Memory B cell (primary cell): ENCODE data around the gene THADA.

Experiments
- ATAC-seq: fragments of 150-1000 bp; cut with Tn5 transposase; 2 replicates; pipeline ENCODE4 v1.10.0; 2021; ENCODE audit warnings: low read depth, mild to moderate bottlenecking, moderate library complexity
- DNase-seq, 2 donors: peaks; one replicate each; pipeline ENCODE4 v3.0.0; 2022; ENCODE audit warnings: low spot score in 2 of 2
- H3K27ac Mint-ChIP-seq: one replicate; pipeline ENCODE4 v1.8.0; 2022; ENCODE audit warnings: mild to moderate bottlenecking, moderate library complexity, mixed read lengths
- H3K27me3 Mint-ChIP-seq: one replicate; pipeline ENCODE4 v1.8.0; 2022; ENCODE audit warnings: mixed read lengths
- H3K36me3 Mint-ChIP-seq: one replicate; pipeline ENCODE4 v1.8.0; 2022; ENCODE audit warnings: mild to moderate bottlenecking, mixed read lengths
- H3K4me1 Mint-ChIP-seq: one replicate; pipeline ENCODE4 v1.8.0; 2022; ENCODE audit warnings: mixed read lengths
- H3K4me3 Mint-ChIP-seq: one replicate; pipeline ENCODE4 v1.8.0; 2022; ENCODE audit warnings: mild to moderate bottlenecking, moderate library complexity, mixed read lengths
- H3K9me3 Mint-ChIP-seq: one replicate; pipeline ENCODE4 v1.8.0; 2022; ENCODE audit warnings: mixed read lengths

The THADA gene

DNA sequence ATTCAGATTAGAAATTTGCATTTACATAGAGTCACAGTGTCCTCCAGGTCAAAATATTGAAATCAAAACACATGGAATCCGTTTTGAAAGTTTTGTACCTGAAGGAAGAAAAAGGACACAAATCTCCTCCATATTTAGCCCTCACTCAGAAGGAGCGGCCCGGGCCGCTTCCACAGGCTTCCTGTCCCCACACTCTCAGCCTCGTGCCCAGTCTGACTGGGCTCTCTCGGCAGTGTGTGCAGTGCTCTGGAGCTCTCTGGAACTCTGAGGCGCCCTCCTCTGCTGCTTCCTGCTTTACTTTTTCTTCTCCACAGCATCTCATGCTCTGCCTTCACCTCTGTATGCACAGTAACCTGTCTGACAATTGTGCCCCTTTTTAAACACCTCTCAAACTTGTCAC, 347.2 kb downstream of the THADA start:
- peaks cover 7% of the 10 kb centered on the region for H3K36me3 Mint-ChIP-seq
- H3K27ac Mint-ChIP-seq = no peak overlapping the region
- no peaks in the 10 kb centered on the region for H3K27me3 Mint-ChIP-seq
- no peak overlapping the region for H3K4me3 Mint-ChIP-seq
- H3K4me1 Mint-ChIP-seq = no peaks in the 10 kb centered on the region
- DNase-seq (no peak), ATAC-seq (no peak)
- H3K9me3 Mint-ChIP-seq = no peaks in the 10 kb centered on the region

DNA sequence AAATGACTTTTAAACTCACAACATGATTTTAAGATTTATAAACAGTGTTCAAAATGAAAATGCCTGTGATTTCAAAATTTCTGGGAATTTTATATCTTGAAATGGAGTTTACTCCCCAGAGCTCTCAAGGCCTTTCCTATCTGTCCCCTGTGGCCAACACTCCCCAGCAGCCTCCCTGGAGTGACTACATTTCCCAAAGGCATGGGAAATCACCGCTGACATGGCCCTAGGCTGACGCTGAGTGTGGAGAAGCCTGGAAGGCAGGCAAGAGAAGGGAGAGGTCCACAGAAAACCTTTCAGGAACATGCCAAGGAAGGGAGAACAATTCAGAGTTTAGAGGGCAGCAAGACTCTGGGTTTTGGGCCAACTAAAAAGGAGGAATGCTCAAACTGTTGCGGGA, 349.2 kb downstream of the THADA start:
- peaks cover 11% of the 10 kb centered on the region for H3K36me3 Mint-ChIP-seq
- H3K27me3 Mint-ChIP-seq = no peaks in the 10 kb centered on the region

DNA sequence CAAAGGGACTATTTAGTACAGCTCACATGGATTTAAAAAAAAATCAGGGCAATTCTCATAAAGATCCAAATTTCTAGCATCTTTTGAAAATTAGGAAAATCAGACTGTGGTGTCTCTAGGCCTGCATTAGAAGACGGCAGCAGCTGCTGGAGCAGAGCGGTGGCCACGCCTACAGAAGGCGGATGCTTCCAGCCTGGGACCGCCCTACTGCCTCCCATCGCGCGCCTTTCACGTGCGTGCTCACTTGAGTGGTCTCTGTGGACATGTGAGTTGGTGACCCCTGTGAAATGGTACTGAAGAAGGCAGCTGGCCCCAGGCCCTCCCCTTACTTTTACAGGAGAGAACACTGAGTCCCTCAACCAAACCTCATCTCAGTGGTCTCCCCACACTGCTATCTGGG, 354.3 kb downstream of the THADA start:
- peaks cover 27% of the 10 kb centered on the region for H3K4me1 Mint-ChIP-seq
- H3K27ac Mint-ChIP-seq = peak overlapping the region; percentile 90
- DNase-seq = no peak
- no peaks in the 10 kb centered on the region for H3K27me3 Mint-ChIP-seq
- ATAC-seq = no peak
- peaks cover 6% of the 10 kb centered on the region for H3K36me3 Mint-ChIP-seq
- H3K9me3 Mint-ChIP-seq = no peaks in the 10 kb centered on the region
- no peak overlapping the region for H3K4me3 Mint-ChIP-seq

More for the DNA sequence above, 349.2 kb downstream of the THADA start:
- ATAC-seq (no peak), DNase-seq (no peak)
- Mint-ChIP-seq H3K27ac (no peak overlapping the region), H3K4me3 (no peak overlapping the region), H3K9me3 (no peaks in the 10 kb centered on the region), H3K4me1 (no peaks in the 10 kb centered on the region)

DNA sequence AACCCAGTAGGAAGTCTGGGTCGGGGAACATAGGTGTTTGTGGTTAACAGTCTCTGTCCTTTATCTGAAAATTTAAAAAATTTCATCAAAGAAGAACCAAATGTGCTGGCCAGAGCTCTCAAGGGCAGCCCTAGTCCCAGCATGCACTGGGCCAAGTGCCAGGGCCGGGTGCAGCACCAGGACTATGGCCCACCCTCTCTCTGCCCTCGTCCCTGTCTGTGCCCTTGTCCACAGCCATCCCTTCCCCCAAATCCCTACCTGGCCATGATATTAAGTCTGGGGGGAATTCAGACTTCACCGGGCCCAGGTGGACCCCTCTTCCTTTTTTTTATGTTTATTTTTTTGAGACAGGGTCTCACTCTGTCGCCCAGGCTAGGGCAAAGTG, 355.1 kb downstream of the THADA start:
- Mint-ChIP-seq H3K36me3 (peaks cover 6% of the 10 kb centered on the region), H3K9me3 (no peaks in the 10 kb centered on the region), H3K4me1 (peaks cover 27% of the 10 kb centered on the region), H3K27ac (peak overlapping the region; percentile 90), H3K27me3 (no peaks in the 10 kb centered on the region), H3K4me3 (peak overlapping the region; percentile 21)
- ATAC-seq (no peak), DNase-seq (no peak)

DNA sequence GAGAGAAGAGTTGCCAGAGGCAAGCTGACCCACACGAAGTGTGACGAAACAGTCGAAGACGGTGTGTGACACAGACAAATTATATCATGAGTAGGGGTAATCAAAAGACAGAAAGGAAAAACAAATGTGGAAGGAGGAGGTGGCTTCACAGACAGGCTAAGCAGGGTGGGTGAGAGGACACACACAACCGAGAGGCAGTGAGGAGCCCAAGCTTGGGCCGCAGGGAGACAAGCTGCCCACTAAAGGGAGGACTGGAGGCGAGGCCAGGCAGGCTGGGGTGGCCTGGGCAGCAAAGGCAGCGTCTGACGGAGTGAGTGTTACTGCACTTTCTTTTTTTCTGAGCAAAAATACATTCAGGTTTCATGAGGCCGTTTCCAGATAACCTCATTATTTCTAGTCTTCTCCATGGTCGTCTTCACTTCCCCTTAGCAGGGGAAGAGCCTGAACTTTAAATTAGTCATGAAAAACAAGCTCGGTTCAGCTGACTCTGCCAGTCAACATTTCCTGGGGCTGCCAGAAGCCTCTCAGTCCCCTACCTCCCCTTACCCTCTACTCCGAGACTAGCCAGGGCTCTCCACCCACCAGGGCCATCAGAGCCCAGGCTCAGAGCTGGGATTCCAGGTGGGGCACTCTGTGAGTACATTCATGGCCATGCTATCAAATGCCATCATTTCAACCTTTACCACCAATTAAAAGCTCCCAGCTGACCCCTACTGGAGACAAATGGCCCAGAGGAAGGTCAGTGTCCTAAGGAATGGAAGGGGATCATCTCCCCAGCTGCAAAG, 355.7 kb downstream of the THADA start:
- DNase-seq = no peak
- ATAC-seq = peak; percentile 79
- peaks cover 6% of the 10 kb centered on the region for H3K36me3 Mint-ChIP-seq
- no peaks in the 10 kb centered on the region for H3K27me3 Mint-ChIP-seq
- no peaks in the 10 kb centered on the region for H3K9me3 Mint-ChIP-seq
- H3K4me1 Mint-ChIP-seq = peaks cover 27% of the 10 kb centered on the region
- H3K27ac Mint-ChIP-seq = peak overlapping the region; percentile 90
- peak overlapping the region; percentile 41 for H3K4me3 Mint-ChIP-seq

DNA sequence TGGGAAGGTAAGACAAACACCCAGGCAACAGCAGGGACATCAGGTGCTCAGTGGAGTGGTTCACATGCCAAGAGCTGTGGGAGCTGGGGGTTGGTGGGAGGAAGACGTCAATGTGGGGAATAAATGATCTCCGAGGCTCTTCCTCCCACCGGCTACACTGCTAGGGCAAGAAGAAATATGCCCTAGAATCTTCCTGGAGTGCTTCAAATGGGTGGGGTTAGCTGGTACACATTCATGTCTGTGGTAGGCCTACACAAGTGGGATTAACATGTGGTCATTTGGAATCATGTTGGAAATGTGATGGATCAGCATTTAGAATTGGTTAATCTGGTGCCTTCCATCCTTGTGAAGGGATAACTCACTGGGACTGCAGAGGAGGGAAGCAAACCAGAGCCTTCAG, 357.0 kb downstream of the THADA start:
- no peaks in the 10 kb centered on the region for H3K27me3 Mint-ChIP-seq
- H3K4me3 Mint-ChIP-seq = no peak overlapping the region
- DNase-seq = no peak
- H3K36me3 Mint-ChIP-seq = peaks cover 4% of the 10 kb centered on the region
- no peaks in the 10 kb centered on the region for H3K9me3 Mint-ChIP-seq
- peak overlapping the region; percentile 90 for H3K27ac Mint-ChIP-seq
- H3K4me1 Mint-ChIP-seq = peaks cover 34% of the 10 kb centered on the region
- no peak for ATAC-seq

DNA sequence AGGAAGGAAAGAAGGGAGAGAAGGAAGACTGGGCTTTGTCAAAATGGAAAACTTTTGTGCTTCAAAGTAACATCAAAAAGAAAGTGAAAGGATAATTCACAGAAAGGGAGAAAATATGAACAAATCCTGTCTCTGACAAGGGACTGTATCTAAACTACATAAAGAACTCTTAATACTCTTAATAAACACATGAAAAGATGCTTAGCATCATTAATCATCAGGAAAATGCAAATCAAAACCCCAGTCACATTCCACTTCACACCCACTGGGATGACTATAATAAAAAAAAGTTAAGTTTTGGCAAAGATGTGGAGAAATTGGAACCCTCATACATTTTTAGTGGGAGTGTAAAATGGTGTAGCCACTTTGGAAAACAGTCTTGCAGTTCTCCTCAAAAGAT, 357.7 kb downstream of the THADA start:
- DNase-seq (no peak), ATAC-seq (no peak)
- Mint-ChIP-seq H3K9me3 (no peaks in the 10 kb centered on the region), H3K27me3 (no peaks in the 10 kb centered on the region), H3K27ac (peak overlapping the region; percentile 90), H3K36me3 (peaks cover 2% of the 10 kb centered on the region), H3K4me1 (peaks cover 40% of the 10 kb centered on the region), H3K4me3 (no peak overlapping the region)

DNA sequence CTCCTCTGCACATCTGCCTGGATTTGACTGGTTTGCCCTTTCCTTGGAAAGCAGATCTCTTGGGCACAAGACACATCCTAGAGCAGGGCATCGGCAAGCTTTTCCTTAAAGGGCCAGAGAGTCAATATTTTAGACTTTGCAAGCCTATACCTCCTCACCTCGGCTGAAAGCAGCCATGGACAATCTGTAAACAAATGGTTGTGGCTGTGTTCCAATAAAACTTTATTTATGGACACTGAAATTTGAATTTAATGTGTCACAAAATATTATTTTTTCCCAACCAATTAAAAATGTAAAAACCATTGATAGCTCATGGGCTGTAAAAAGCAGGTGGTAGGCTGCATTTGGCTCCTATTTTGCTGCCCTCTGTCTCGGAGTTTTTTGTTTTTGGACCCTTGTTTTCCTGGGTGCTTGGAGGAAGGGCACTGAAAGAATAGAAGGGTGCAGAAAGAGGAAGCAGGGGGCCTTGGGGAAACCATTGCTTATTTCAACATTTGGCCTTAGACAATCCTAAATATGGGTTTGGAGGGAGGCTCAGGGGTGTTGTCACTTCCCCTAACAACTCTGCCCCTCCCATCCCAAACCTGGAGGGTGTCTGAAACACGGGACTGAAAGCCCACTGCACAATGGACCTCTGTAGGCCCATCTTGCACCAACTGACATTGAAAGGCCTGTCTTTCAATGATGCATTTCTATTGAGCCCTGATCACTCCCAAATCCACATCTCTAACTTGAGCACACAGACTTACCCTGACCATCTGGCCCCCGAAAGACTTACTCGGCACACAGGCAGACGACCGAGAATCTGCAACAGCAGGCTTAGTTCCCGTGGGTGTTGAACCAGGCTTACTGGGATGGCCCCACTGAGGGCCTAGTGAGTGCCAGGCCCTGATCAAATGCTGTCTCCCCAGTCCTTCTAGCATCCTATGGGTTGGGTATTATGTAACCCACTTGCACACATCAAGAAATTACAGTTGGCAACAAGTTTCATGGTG, 362.3 kb downstream of the THADA start:
- DNase-seq (no peak), ATAC-seq (peak; percentile 17)
- Mint-ChIP-seq H3K27me3 (no peaks in the 10 kb centered on the region), H3K4me1 (peaks cover 35% of the 10 kb centered on the region), H3K4me3 (no peak overlapping the region), H3K36me3 (peaks cover 7% of the 10 kb centered on the region), H3K9me3 (no peaks in the 10 kb centered on the region), H3K27ac (peak overlapping the region; percentile 20)

DNA sequence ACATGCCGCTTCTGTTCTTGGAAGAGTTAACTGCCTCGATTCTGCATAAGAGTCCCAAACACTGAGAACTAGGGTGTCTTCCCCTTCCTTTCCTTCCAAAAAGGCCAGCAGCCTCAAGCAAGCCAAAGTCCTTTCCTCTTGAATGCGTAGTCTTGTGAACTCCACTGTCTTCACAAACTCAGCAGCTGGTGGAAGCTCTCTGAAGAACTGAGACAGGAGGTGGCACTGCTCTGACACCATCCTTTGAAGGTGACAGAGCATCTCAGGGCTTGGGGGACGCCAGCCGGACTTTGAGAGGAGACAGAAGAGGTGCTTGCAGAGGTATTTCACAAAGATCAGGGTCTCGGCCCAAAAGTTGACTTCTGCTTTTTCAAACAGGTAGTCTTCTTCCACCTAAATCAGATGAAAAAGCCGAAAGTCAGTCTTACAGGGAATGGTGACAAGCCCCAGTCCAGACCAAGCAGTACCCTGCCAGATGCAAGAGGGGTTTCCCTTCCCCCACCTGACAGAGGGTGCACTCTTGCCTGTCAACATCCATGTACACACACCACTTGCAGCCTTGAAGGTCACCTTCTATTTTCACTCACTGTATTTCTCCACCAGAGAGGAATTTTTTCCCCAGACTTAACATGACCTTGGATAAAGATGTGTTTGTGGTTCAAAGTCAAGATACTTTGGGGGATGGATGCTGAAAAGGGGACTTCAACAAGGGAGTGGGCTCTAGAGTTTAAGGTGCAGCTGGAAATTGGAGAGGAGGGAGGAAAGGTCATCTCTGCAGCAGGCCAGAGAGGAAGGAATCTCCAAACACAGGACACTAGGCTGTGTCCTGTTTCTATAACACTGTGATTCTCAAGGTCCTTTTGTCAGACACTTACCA, 364.6 kb downstream of the THADA start:
- Mint-ChIP-seq H3K9me3 (no peaks in the 10 kb centered on the region), H3K36me3 (peaks cover 7% of the 10 kb centered on the region), H3K27ac (peak overlapping the region; percentile 69), H3K4me3 (no peak overlapping the region), H3K27me3 (no peaks in the 10 kb centered on the region), H3K4me1 (peaks cover 38% of the 10 kb centered on the region)
- DNase-seq = no peak
- ATAC-seq = no peak

DNA sequence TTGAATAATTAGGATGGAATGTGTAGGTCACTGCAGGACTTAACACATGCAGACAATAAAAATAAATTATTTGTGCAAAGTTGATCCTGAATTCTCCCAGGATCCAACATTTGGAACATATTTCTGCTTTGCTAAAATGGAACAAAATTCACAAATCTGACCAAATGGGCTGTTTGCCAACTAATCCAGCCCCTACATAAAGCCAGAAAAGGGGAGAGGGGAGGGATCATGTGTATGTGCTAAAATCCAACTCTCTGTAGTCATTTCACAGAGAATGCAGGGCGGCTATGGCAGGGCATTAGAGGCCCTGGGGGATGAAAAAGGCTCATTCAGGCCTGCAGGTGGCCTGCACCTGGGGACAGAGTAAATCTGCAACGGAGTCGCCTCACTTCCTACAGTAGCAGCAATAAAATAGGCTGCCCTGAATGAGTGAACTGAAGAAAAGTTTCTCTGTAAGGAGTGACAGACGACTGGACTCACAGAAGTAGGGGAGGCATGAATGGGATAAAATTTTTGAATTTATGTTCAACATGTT, 365.4 kb downstream of the THADA start:
- H3K27me3 Mint-ChIP-seq = no peaks in the 10 kb centered on the region
- no peaks in the 10 kb centered on the region for H3K9me3 Mint-ChIP-seq
- H3K4me3 Mint-ChIP-seq = no peak overlapping the region
- H3K27ac Mint-ChIP-seq = peak overlapping the region; percentile 69
- peaks cover 38% of the 10 kb centered on the region for H3K4me1 Mint-ChIP-seq
- no peak for ATAC-seq
- peaks cover 10% of the 10 kb centered on the region for H3K36me3 Mint-ChIP-seq
- no peak for DNase-seq

DNA sequence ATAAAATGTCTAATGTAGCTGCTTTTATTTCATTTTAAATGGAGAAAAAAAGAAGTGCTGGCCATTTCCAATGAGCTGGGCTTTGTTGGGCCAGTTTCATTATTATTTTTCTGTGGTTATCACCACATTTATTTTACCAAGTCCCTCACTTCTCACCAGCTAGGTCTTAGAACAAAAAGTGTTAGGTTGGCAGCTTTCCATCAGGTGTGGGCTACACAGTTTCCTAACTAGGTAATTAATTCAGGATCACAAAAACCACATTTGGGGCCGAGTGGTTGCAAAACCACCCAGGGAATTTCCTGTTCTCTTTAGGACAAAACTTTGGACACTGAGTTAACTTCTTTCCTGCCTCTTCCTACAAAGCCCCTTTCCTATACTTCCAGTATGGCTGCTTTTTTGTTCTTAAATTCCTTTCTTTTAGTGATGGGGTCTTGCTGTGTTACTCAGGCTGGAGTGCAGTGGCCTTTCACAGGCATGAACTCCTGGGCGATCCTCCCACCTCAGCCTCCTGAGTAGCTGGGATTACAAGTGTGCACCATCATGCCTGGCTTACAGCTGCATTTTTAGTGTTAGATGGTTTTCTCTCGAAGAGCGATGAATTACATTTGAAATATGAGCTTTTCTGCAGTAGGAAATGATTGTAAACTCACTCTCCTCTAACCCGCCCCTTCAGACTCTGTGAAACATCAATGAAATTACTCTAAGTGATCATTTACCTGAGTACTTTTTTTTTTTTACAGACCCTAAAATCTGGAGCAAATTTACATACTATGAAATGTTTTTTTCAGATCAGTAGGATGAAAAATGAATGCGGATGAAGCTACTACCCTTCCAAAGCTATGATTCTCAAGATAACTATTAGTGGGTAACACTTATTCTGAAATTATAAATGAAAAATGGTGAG, 366.8 kb downstream of the THADA start:
- no peaks in the 10 kb centered on the region for H3K27me3 Mint-ChIP-seq
- peak overlapping the region; percentile 95 for H3K27ac Mint-ChIP-seq
- peaks cover 15% of the 10 kb centered on the region for H3K36me3 Mint-ChIP-seq
- H3K9me3 Mint-ChIP-seq = no peaks in the 10 kb centered on the region
- ATAC-seq (no peak), DNase-seq (no peak)
- H3K4me1 Mint-ChIP-seq = peaks cover 35% of the 10 kb centered on the region
- peak overlapping the region; percentile 5 for H3K4me3 Mint-ChIP-seq

DNA sequence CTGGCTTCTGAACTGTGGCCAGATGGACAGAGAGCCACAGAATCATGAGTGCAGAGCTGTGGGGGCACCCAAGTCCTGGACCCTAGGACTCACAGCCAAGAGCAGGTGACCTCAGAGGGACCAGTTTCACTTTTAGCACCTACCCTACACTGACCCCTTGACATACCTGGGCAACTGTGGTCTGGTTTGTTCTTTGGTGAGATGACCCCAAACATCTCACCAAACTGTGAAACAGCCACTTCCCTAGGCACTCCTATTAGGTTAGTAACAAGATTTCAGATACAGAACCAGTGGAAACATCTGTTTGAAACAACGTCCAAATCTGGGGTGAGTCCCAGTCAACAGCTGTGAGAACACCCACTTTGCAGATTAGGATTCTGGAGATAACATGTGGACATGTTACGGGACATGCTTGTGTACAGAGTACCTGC, 367.5 kb downstream of the THADA start:
- no peaks in the 10 kb centered on the region for H3K27me3 Mint-ChIP-seq
- peak overlapping the region; percentile 95 for H3K27ac Mint-ChIP-seq
- H3K9me3 Mint-ChIP-seq = no peaks in the 10 kb centered on the region
- ATAC-seq = no peak
- DNase-seq = no peak
- peaks cover 19% of the 10 kb centered on the region for H3K36me3 Mint-ChIP-seq
- H3K4me3 Mint-ChIP-seq = peak overlapping the region; percentile 93
- peaks cover 28% of the 10 kb centered on the region for H3K4me1 Mint-ChIP-seq
